ENCODE results near the gene TRIM33.

- no peak for TF ChIP-seq CTCF (IDR thresholded peaks at IDR 0.05)
- no peak for TF ChIP-seq POLR2A (IDR thresholded peaks at IDR 0.05)
Measured at GRCh38 chr1:114522264-114522575, 11.2 kb upstream of the TRIM33 start.
